NK-92 treated with Interleukin-12 subunit alpha and Interleukin-12 subunit beta, amount 100 ng/mL, for 24 hours (cell line): ENCODE results near the gene RAF1.

Experiments used
- DNase-seq: peaks from one replicate; lab custom pipeline; 2025; lab: John Stamatoyannopoulos, UW

RAF1 gene

GRCh38 chr3:12591456-12591855 lies 72.5 kb downstream of the RAF1 start:
- DNase-seq, result no peak

- no peak for DNase-seq
These were observed 73.8 kb downstream of the RAF1 start for GRCh38 chr3:12590096-12590495.

GRCh38 chr3:12588039-12589009 lies 75.6 kb downstream of the RAF1 start:
- no peak for DNase-seq

GRCh38 chr3:12586403-12586802 lies 77.5 kb downstream of the RAF1 start:
- no peak for DNase-seq

- DNase-seq, result no peak
These were observed 77.9 kb downstream of the RAF1 start for GRCh38 chr3:12585970-12586369.

GRCh38 chr3:12585181-12585580 lies 78.7 kb downstream of the RAF1 start:
- no peak for DNase-seq

GRCh38 chr3:12584083-12584482 lies 79.8 kb downstream of the RAF1 start:
- no peak for DNase-seq

GRCh38 chr3:12583280-12583679 lies 80.6 kb downstream of the RAF1 start:
- DNase-seq, result no peak

GRCh38 chr3:12582730-12583129 lies 81.2 kb downstream of the RAF1 start:
- no peak for DNase-seq

- DNase-seq, result no peak
These were observed 84.0 kb downstream of the RAF1 start for GRCh38 chr3:12579905-12580304.

- no peak for DNase-seq
These were observed 84.5 kb downstream of the RAF1 start for GRCh38 chr3:12579456-12579855.

GRCh38 chr3:12578742-12579141 lies 85.2 kb downstream of the RAF1 start:
- DNase-seq, result no peak

- no peak for DNase-seq
These were observed 86.5 kb downstream of the RAF1 start for GRCh38 chr3:12577379-12577778.

GRCh38 chr3:12574661-12575060 lies 89.3 kb downstream of the RAF1 start:
- DNase-seq, result no peak

GRCh38 chr3:12574131-12574530 lies 89.8 kb downstream of the RAF1 start:
- DNase-seq, result no peak

- no peak for DNase-seq
These were observed 91.9 kb downstream of the RAF1 start for GRCh38 chr3:12571986-12572385.

- DNase-seq, result no peak
These were observed 94.1 kb downstream of the RAF1 start for GRCh38 chr3:12569836-12570235.

GRCh38 chr3:12568747-12569146 lies 95.2 kb downstream of the RAF1 start:
- DNase-seq, result no peak

GRCh38 chr3:12566976-12567375 lies 96.9 kb downstream of the RAF1 start:
- no peak for DNase-seq

- DNase-seq, result no peak
These were observed 101.5 kb downstream of the RAF1 start for GRCh38 chr3:12562451-12562850.

- DNase-seq, result no peak
These were observed 102.5 kb downstream of the RAF1 start for GRCh38 chr3:12561397-12561796.

GRCh38 chr3:12560505-12561190 lies 103.3 kb downstream of the RAF1 start:
- no peak for DNase-seq

- DNase-seq, result no peak
These were observed 104.4 kb downstream of the RAF1 start for GRCh38 chr3:12559520-12559919.
